HEK293 (cell line): Measurements from ENCODE around the gene PRRC2B.

Experiments used
- EGR2 ChIP-seq: fragments of 450-650 bp; formaldehyde crosslinking; IDR thresholded peaks from 2 replicates; pipeline ENCODE4 v1.5.1; 2016; ENCODE audit warnings: low read depth, missing biosample characterization, missing genetic modification characterization
- GLI2 ChIP-seq: fragments of 450-650 bp; formaldehyde crosslinking; IDR thresholded peaks from 2 replicates; pipeline ENCODE4; 2017; ENCODE audit warnings: missing biosample characterization, missing genetic modification characterization, low read depth, borderline replicate concordance
- KLF16 ChIP-seq: fragments of 450-650 bp; formaldehyde crosslinking; IDR thresholded peaks from 2 replicates; pipeline ENCODE4 v1.5.1; 2017; ENCODE audit warnings: missing biosample characterization, missing genetic modification characterization
- KLF9 ChIP-seq: fragments of 450-650 bp; formaldehyde crosslinking; IDR thresholded peaks from 2 replicates; pipeline ENCODE4 v1.5.1; 2016; ENCODE audit warnings: missing biosample characterization, missing genetic modification characterization, low read depth
- REPIN1 ChIP-seq: fragments of 450-650 bp; formaldehyde crosslinking; IDR thresholded peaks from 2 replicates; pipeline ENCODE4 v1.5.1; 2017; ENCODE audit warnings: missing biosample characterization, missing genetic modification characterization, low read depth
- SP3 ChIP-seq: fragments of 450-650 bp; formaldehyde crosslinking; IDR thresholded peaks from 2 replicates; pipeline ENCODE4 v1.5.1; 2016; ENCODE audit warnings: missing biosample characterization, missing genetic modification characterization
- SP7 ChIP-seq: fragments of 450-650 bp; formaldehyde crosslinking; IDR thresholded peaks from 2 replicates; pipeline ENCODE4 v1.5.1; 2016; ENCODE audit warnings: missing biosample characterization, missing genetic modification characterization
- ZBTB17 ChIP-seq: fragments of 450-650 bp; formaldehyde crosslinking; IDR thresholded peaks from 2 replicates; pipeline ENCODE4 v1.5.1; 2016; ENCODE audit warnings: missing biosample characterization, missing genetic modification characterization
- ZBTB48 ChIP-seq: fragments of 450-650 bp; formaldehyde crosslinking; IDR thresholded peaks from 2 replicates; pipeline ENCODE4 v1.5.1; 2016; ENCODE audit warnings: missing biosample characterization, missing genetic modification characterization
- ZBTB8A ChIP-seq: fragments of 450-650 bp; formaldehyde crosslinking; IDR thresholded peaks from 2 replicates; pipeline ENCODE4 v1.5.1; 2016; ENCODE audit warnings: missing biosample characterization, missing genetic modification characterization
- ZFP3 ChIP-seq: fragments of 450-650 bp; formaldehyde crosslinking; IDR thresholded peaks from 2 replicates; pipeline ENCODE4 v1.5.1; 2016; ENCODE audit warnings: low read depth, missing biosample characterization, missing genetic modification characterization
- ZFP37 ChIP-seq: fragments of 450-650 bp; formaldehyde crosslinking; IDR thresholded peaks from 2 replicates; pipeline ENCODE4 v1.5.1; 2016; ENCODE audit warnings: missing biosample characterization, missing genetic modification characterization
- ZNF121 ChIP-seq: fragments of 450-650 bp; formaldehyde crosslinking; IDR thresholded peaks from 2 replicates; pipeline ENCODE4 v1.5.1; 2016; ENCODE audit warnings: missing biosample characterization, missing genetic modification characterization
- ZNF132 ChIP-seq: fragments of 450-650 bp; formaldehyde crosslinking; IDR thresholded peaks from 2 replicates; pipeline ENCODE4 v1.5.1; 2017; ENCODE audit warnings: missing biosample characterization, missing genetic modification characterization, borderline replicate concordance
- ZNF146 ChIP-seq: fragments of 450-650 bp; formaldehyde crosslinking; IDR thresholded peaks from 2 replicates; pipeline ENCODE4 v1.5.1; 2016; ENCODE audit warnings: missing biosample characterization, missing genetic modification characterization
- ZNF2 ChIP-seq: fragments of 450-650 bp; formaldehyde crosslinking; IDR thresholded peaks from 2 replicates; pipeline ENCODE4 v1.5.1; 2016; ENCODE audit warnings: missing biosample characterization, missing genetic modification characterization
- ZNF335 ChIP-seq: fragments of 450-650 bp; formaldehyde crosslinking; conservative IDR thresholded peaks from 2 replicates; pipeline ENCODE4 v1.5.1; 2016; ENCODE audit warnings: missing biosample characterization, missing genetic modification characterization
- ZNF37A ChIP-seq: fragments of 450-650 bp; IDR thresholded peaks from 2 replicates; pipeline ENCODE4 v1.5.1; 2018; ENCODE audit warnings: missing biosample characterization, missing genetic modification characterization
- ZNF394 ChIP-seq: fragments of 450-650 bp; formaldehyde crosslinking; IDR thresholded peaks from 2 replicates; pipeline ENCODE4 v1.5.1; 2016; ENCODE audit warnings: missing biosample characterization, missing genetic modification characterization, mild to moderate bottlenecking, moderate library complexity, borderline replicate concordance
- ZNF404 ChIP-seq: fragments of 450-650 bp; formaldehyde crosslinking; IDR thresholded peaks from 2 replicates; pipeline ENCODE4 v1.5.1; 2017; ENCODE audit warnings: missing biosample characterization, missing genetic modification characterization
- ZNF416 ChIP-seq: fragments of 450-650 bp; formaldehyde crosslinking; IDR thresholded peaks from 2 replicates; pipeline ENCODE4 v1.5.1; 2016; ENCODE audit warnings: missing biosample characterization, missing genetic modification characterization
- ZNF561 ChIP-seq: fragments of 450-650 bp; IDR thresholded peaks from 2 replicates; pipeline ENCODE4 v1.5.1; 2018; ENCODE audit warnings: missing biosample characterization, missing genetic modification characterization, borderline replicate concordance
- ZNF600 ChIP-seq: fragments of 450-650 bp; formaldehyde crosslinking; IDR thresholded peaks from 2 replicates; pipeline ENCODE4 v1.5.1; 2016; ENCODE audit warnings: missing biosample characterization, missing genetic modification characterization
- ZNF654 ChIP-seq: fragments of 450-650 bp; formaldehyde crosslinking; IDR thresholded peaks from 2 replicates; pipeline ENCODE4 v1.5.1; 2016; ENCODE audit warnings: low read depth, missing biosample characterization, missing genetic modification characterization
- ZNF664 ChIP-seq: fragments of 450-650 bp; formaldehyde crosslinking; IDR thresholded peaks from 2 replicates; pipeline ENCODE4 v1.5.1; 2016; ENCODE audit warnings: missing biosample characterization, missing genetic modification characterization
- ZNF837 ChIP-seq: fragments of 450-650 bp; formaldehyde crosslinking; IDR thresholded peaks from 2 replicates; pipeline ENCODE4 v1.5.1; 2016; ENCODE audit warnings: missing biosample characterization, missing genetic modification characterization
- TF ChIP-seq, protein P1 (sequence below): sonication (generic); formaldehyde crosslinking; IDR thresholded peaks from 2 replicates; pipeline ENCODE4 v1.8.1; 2022; ENCODE audit warnings: mild to moderate bottlenecking, moderate library complexity, missing genetic modification reagents
- TF ChIP-seq, protein P2 (sequence below): fragments of 450-650 bp; formaldehyde crosslinking; IDR thresholded peaks from 2 replicates; pipeline ENCODE4 v1.5.1; 2016; ENCODE audit warnings: missing biosample characterization, missing genetic modification characterization
- TF ChIP-seq, protein P3 (sequence below): fragments of 450-650 bp; formaldehyde crosslinking; IDR thresholded peaks from 2 replicates; pipeline ENCODE4 v1.5.1; 2016; ENCODE audit warnings: missing biosample characterization, missing genetic modification characterization
- TF ChIP-seq, protein P4 (sequence below): fragments of 450-650 bp; formaldehyde crosslinking; IDR thresholded peaks from 2 replicates; pipeline ENCODE4 v1.5.1; 2016; ENCODE audit warnings: missing biosample characterization, missing genetic modification characterization
- TF ChIP-seq, protein P5 (sequence below): fragments of 450-650 bp; formaldehyde crosslinking; IDR thresholded peaks from 2 replicates; pipeline ENCODE4 v1.5.1; 2016; ENCODE audit warnings: missing biosample characterization, missing genetic modification characterization, low read depth
- TF ChIP-seq, protein P6 (sequence below): fragments of 450-650 bp; formaldehyde crosslinking; IDR thresholded peaks from 2 replicates; pipeline ENCODE4 v1.5.1; 2016; ENCODE audit warnings: missing biosample characterization, missing genetic modification characterization

Gene PRRC2B

DNA sequence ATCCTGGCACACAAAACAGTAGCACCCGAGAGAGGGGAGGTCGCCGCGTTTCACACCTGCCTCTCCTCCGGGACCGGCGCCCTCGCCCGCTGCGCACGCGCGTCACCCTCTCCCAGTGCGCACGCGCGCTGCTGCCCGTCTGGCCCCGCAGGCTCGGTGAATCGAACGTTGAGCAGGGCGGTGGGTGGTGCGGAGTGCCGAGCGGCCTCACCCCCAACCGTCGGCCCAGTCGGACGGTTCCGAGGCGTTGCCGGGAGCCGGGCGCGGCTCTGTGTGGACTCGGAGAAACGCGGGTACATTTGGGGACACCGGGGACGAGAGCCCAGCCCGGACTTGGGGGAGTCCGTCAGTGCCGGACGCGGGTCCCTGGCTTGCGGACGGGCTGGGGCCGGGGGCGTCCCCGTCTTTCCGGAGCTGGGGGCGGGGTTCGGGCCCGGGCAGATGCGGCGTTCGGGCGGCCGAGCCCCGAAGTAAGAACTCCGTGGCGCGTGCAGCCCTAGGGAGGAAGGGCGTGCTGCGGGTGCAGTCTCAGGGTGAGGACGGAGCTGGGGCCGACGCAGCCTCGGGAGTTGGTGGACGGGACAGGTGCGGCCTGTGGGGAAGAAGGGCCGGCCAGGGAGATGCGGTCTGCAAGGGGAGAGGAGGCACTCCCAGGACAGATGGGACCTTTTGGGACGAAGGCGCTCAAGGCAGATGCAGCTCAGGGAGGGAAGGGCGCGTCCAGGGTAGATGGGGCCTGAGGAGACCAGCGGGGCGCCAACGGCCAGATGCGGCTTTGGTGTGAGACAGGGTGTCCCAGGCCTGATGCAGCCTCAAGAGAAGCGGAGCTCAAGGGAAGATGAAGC, 109.1 kb downstream of the PRRC2B start, which contains the start of gene POMT1 (continued):
- TF ChIP-seq ZBTB48 (peak; percentile 61), ZNF404 (no peak), REPIN1 (tag by site-specific recombination) (no peak), ZNF37A (tag by site-specific recombination) (no peak), SP7 (tag by site-specific recombination) (peak; percentile 82), ZNF2 (peak; percentile 73; the same call in 1 of the 2 replicates), EGR2 (tag by site-specific recombination) (peak; percentile 91), ZNF335 (tag by site-specific recombination) (peak; percentile 76), KLF16 (tag by site-specific recombination) (peak; percentile 99), ZNF146 (tag by site-specific recombination) (peak; percentile 4; the same call in 1 of the 2 replicates), ZFP3 (no peak), KLF9 (tag by site-specific recombination) (peak; percentile 93), ZNF664 (no peak), ZNF654 (tag by site-specific recombination) (no peak), SP3 (tag by site-specific recombination) (peak; percentile 69), ZNF837 (tag by site-specific recombination) (no peak; the same call in 1 of the 2 replicates), ZNF416 (tag by site-specific recombination) (no peak), ZBTB8A (tag by site-specific recombination) (peak; percentile 56), ZBTB17 (tag by site-specific recombination) (peak; percentile 100), ZNF121 (peak; percentile 43), ZNF561 (tag by site-specific recombination) (peak; percentile 89), ZFP37 (tag by site-specific recombination) (no peak; the same call in 1 of the 2 replicates), GLI2 (tag by site-specific recombination) (no peak), ZNF394 (tag by site-specific recombination) (no peak), ZNF132 (tag by site-specific recombination) (no peak), ZNF600 (tag by site-specific recombination) (peak; percentile 54; the same call in 1 of the 2 replicates)
- TF ChIP-seq, protein P1, sequence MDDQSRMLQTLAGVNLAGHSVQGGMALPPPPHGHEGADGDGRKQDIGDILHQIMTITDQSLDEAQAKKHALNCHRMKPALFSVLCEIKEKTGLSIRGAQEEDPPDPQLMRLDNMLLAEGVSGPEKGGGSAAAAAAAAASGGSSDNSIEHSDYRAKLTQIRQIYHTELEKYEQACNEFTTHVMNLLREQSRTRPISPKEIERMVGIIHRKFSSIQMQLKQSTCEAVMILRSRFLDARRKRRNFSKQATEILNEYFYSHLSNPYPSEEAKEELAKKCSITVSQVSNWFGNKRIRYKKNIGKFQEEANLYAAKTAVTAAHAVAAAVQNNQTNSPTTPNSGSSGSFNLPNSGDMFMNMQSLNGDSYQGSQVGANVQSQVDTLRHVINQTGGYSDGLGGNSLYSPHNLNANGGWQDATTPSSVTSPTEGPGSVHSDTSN (CRISPR knock-in tag), result peak; percentile 94
- TF ChIP-seq, protein P2, sequence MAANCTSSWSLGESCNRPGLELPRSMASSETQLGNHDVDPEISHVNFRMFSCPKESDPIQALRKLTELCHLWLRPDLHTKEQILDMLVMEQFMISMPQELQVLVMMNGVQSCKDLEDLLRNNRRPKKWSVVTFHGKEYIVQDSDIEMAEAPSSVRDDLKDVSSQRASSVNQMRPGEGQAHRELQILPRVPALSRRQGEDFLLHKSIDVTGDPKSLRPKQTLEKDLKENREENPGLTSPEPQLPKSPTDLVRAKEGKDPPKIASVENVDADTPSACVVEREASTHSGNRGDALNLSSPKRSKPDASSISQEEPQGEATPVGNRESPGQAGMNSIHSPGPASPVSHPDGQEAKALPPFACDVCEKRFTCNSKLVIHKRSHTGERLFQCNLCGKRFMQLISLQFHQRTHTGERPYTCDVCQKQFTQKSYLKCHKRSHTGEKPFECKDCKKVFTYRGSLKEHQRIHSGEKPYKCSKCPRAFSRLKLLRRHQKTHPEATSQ (tag by site-specific recombination), result peak; percentile 11; the same call in 1 of the 2 replicates
- TF ChIP-seq, protein P3, sequence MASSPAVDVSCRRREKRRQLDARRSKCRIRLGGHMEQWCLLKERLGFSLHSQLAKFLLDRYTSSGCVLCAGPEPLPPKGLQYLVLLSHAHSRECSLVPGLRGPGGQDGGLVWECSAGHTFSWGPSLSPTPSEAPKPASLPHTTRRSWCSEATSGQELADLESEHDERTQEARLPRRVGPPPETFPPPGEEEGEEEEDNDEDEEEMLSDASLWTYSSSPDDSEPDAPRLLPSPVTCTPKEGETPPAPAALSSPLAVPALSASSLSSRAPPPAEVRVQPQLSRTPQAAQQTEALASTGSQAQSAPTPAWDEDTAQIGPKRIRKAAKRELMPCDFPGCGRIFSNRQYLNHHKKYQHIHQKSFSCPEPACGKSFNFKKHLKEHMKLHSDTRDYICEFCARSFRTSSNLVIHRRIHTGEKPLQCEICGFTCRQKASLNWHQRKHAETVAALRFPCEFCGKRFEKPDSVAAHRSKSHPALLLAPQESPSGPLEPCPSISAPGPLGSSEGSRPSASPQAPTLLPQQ (tag by site-specific recombination), result peak; percentile 78
- TF ChIP-seq, protein P4, sequence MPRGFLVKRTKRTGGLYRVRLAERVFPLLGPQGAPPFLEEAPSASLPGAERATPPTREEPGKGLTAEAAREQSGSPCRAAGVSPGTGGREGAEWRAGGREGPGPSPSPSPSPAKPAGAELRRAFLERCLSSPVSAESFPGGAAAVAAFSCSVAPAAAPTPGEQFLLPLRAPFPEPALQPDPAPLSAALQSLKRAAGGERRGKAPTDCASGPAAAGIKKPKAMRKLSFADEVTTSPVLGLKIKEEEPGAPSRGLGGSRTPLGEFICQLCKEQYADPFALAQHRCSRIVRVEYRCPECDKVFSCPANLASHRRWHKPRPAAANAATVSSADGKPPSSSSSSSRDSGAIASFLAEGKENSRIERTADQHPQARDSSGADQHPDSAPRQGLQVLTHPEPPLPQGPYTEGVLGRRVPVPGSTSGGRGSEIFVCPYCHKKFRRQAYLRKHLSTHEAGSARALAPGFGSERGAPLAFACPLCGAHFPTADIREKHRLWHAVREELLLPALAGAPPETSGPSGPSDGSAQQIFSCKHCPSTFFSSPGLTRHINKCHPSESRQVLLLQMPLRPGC (tag by site-specific recombination), result peak; percentile 30; the same call in 1 of the 2 replicates
- TF ChIP-seq, protein P5, sequence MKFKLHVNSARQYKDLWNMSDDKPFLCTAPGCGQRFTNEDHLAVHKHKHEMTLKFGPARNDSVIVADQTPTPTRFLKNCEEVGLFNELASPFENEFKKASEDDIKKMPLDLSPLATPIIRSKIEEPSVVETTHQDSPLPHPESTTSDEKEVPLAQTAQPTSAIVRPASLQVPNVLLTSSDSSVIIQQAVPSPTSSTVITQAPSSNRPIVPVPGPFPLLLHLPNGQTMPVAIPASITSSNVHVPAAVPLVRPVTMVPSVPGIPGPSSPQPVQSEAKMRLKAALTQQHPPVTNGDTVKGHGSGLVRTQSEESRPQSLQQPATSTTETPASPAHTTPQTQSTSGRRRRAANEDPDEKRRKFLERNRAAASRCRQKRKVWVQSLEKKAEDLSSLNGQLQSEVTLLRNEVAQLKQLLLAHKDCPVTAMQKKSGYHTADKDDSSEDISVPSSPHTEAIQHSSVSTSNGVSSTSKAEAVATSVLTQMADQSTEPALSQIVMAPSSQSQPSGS (tag by site-specific recombination), result no peak
- TF ChIP-seq, protein P6, sequence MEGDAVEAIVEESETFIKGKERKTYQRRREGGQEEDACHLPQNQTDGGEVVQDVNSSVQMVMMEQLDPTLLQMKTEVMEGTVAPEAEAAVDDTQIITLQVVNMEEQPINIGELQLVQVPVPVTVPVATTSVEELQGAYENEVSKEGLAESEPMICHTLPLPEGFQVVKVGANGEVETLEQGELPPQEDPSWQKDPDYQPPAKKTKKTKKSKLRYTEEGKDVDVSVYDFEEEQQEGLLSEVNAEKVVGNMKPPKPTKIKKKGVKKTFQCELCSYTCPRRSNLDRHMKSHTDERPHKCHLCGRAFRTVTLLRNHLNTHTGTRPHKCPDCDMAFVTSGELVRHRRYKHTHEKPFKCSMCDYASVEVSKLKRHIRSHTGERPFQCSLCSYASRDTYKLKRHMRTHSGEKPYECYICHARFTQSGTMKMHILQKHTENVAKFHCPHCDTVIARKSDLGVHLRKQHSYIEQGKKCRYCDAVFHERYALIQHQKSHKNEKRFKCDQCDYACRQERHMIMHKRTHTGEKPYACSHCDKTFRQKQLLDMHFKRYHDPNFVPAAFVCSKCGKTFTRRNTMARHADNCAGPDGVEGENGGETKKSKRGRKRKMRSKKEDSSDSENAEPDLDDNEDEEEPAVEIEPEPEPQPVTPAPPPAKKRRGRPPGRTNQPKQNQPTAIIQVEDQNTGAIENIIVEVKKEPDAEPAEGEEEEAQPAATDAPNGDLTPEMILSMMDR, result peak; percentile 26; the same call in 1 of the 2 replicates
- TF ChIP-seq, all 188 proteins: peak for 47
